OCI-LY1 (cell line): ENCODE results near the gene KY.

Source experiments
- H2AFZ ChIP-seq: fragments of 200-600 bp; sonication (generic), shearing (Covaris generic); 2 replicates; pipeline ENCODE4 v1.6.0; 2014; ENCODE audit warnings: antibody characterized with exemption, mild to moderate bottlenecking, low read length
- H3F3A ChIP-seq: fragments of 200-600 bp; sonication (generic), shearing (Covaris generic); 2 replicates; pipeline ENCODE4 v1.6.0; 2014; ENCODE audit warnings: mild to moderate bottlenecking, antibody characterized with exemption, low read length, moderate library complexity; ENCODE audit not compliant: insufficient read depth
- H3K27ac ChIP-seq: fragments of 200-600 bp; sonication (generic); 2 replicates; pipeline ENCODE4 v1.5.1; 2014; ENCODE audit warnings: low read length, mixed run types, mild to moderate bottlenecking, low read depth; ENCODE audit not compliant: poor library complexity, severe bottlenecking
- H3K27me3 ChIP-seq: fragments of 200-600 bp; sonication (generic); 2 replicates; pipeline ENCODE4 v1.6.0; 2014; ENCODE audit warnings: antibody characterized with exemption, mild to moderate bottlenecking, low read length, moderate library complexity; ENCODE audit not compliant: insufficient read depth
- H3K36me3 ChIP-seq: fragments of 200-600 bp; sonication (generic); 2 replicates; pipeline ENCODE4 v1.6.1; 2014; ENCODE audit warnings: mild to moderate bottlenecking, antibody characterized with exemption, low read length, moderate library complexity, mixed read lengths; ENCODE audit not compliant: insufficient read depth
- H3K4me1 ChIP-seq: fragments of 200-600 bp; sonication (generic); 2 replicates; pipeline ENCODE4 v1.5.1; 2014; ENCODE audit warnings: mild to moderate bottlenecking, low read length, moderate library complexity; ENCODE audit not compliant: insufficient read depth, severe bottlenecking
- H3K4me2 ChIP-seq: fragments of 200-600 bp; sonication (generic), shearing (Covaris generic); 2 replicates; pipeline ENCODE4 v1.6.1; 2014; ENCODE audit warnings: low read length
- H3K4me3 ChIP-seq: fragments of 200-600 bp; sonication (generic); 2 replicates; pipeline ENCODE4 v1.5.1; 2014; ENCODE audit warnings: low read length, low read depth, mild to moderate bottlenecking, mixed read lengths; ENCODE audit not compliant: poor library complexity, severe bottlenecking
- H3K79me2 ChIP-seq: fragments of 200-600 bp; shearing (Covaris generic); 2 replicates; pipeline ENCODE4 v1.6.1; 2016; ENCODE audit warnings: mixed run types, low read length, mixed read lengths; ENCODE audit not compliant: insufficient read depth
- H3K9ac ChIP-seq: fragments of 200-600 bp; sonication (generic), shearing (Covaris generic); 2 replicates; pipeline ENCODE4 v1.6.1; 2014; ENCODE audit warnings: mild to moderate bottlenecking, low read length, mixed read lengths
- H3K9me2 ChIP-seq: fragments of 200-600 bp; sonication (generic), shearing (Covaris generic); 2 replicates; pipeline ENCODE4 v1.6.1; 2014; ENCODE audit warnings: low read depth, mild to moderate bottlenecking, low read length, mixed read lengths
- H3K9me3 ChIP-seq: fragments of 200-600 bp; shearing (Covaris generic); 2 replicates; pipeline ENCODE4 v1.6.1; 2014; ENCODE audit warnings: low read length, mixed read lengths
- H4K20me1 ChIP-seq: fragments of 200-600 bp; sonication (generic), shearing (Covaris generic); 2 replicates; pipeline ENCODE4 v1.6.0; 2016; ENCODE audit warnings: mild to moderate bottlenecking, low read length; ENCODE audit not compliant: insufficient read depth
- EZH2 ChIP-seq: fragments of 200-600 bp; sonication (generic), shearing (Covaris generic); IDR thresholded peaks from 2 replicates; pipeline ENCODE4 v1.8.0; 2017; ENCODE audit warnings: borderline replicate concordance, mixed run types, mild to moderate bottlenecking, antibody characterized with exemption, low read length, moderate library complexity, mixed read lengths
- TF ChIP-seq, protein P1 (sequence below): fragments of 200-600 bp; sonication (generic), shearing (Covaris generic); IDR thresholded peaks from 2 replicates; pipeline ENCODE4 v1.5.1; 2017; ENCODE audit warnings: mild to moderate bottlenecking, antibody characterized with exemption, low read length, moderate library complexity, mixed read lengths

The KY gene

GRCh38 chr3:134607054-134608022 is 43.5 kb downstream of the KY start:
- no peaks in the 10 kb centered on the region for H3K9me2 ChIP-seq
- no peaks in the 10 kb centered on the region for H3K27me3 ChIP-seq
- TF ChIP-seq, protein P1, sequence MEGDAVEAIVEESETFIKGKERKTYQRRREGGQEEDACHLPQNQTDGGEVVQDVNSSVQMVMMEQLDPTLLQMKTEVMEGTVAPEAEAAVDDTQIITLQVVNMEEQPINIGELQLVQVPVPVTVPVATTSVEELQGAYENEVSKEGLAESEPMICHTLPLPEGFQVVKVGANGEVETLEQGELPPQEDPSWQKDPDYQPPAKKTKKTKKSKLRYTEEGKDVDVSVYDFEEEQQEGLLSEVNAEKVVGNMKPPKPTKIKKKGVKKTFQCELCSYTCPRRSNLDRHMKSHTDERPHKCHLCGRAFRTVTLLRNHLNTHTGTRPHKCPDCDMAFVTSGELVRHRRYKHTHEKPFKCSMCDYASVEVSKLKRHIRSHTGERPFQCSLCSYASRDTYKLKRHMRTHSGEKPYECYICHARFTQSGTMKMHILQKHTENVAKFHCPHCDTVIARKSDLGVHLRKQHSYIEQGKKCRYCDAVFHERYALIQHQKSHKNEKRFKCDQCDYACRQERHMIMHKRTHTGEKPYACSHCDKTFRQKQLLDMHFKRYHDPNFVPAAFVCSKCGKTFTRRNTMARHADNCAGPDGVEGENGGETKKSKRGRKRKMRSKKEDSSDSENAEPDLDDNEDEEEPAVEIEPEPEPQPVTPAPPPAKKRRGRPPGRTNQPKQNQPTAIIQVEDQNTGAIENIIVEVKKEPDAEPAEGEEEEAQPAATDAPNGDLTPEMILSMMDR: no peak
- no peak for TF ChIP-seq EZH2
- H3K4me3 ChIP-seq: no peak overlapping the region
- H3K4me1 ChIP-seq: no peaks in the 10 kb centered on the region
- no peak overlapping the region for H2AFZ ChIP-seq
- no peaks in the 10 kb centered on the region for H3K9me3 ChIP-seq
- no peaks in the 10 kb centered on the region for H3K79me2 ChIP-seq
- no peaks in the 10 kb centered on the region for H3K36me3 ChIP-seq
- H3K9ac ChIP-seq: no peak overlapping the region
- H4K20me1 ChIP-seq: no peaks in the 10 kb centered on the region
- H3F3A ChIP-seq: no peaks in the 10 kb centered on the region
- H3K4me2 ChIP-seq: no peak overlapping the region
- H3K27ac ChIP-seq: no peak overlapping the region

DNA sequence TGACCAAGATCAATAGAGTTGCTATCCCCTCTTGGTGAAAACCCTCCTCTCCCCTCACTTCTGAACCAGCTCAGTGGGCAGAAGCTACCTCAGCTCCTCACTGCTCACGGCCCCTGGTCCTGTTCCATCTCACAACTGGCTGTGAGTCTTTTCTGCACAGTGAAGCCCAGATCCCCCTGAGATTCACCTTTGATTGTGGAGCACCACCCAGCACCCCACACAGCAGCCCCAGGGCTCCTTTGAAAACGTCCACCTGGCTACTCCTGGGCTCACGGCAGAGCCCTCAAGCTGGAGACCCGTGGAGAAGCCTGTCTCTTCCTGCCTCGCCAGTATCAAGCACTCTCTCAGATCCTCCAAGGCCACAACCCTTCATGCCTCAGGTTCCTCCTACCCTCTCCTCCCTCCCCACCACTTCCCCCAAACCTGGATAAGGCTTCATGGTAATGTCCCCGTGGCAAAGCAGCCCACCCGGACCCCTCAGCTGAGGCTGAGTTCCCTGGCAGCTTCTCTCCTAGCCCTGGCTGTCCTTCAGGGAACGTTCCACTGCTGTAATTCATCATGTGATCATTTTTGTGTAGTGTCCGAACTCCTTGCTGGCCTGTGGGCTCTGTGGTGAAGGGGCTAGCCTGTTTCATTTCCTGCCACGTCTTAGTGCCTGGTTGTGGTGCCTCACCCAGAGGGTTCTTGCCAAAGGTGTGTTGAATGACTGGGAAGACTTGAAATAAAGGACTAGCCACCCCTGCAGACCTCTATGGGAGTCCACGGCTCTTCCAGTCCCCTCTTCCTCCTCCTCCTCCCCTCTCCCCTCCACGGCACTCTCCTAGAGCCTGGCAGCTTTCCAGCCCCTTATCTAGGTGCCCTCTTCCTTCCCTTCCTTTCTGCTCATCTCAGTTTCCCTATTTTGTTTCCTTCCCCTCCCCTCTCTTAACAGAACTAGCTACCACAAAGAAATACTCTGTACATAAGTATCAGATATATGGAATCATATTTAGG is 44.5 kb downstream of the KY start:
- no peak overlapping the region for H3K9ac ChIP-seq
- H3K9me3 ChIP-seq: no peaks in the 10 kb centered on the region
- H4K20me1 ChIP-seq: no peaks in the 10 kb centered on the region
- no peaks in the 10 kb centered on the region for H3K27me3 ChIP-seq
- no peak overlapping the region for H3K27ac ChIP-seq
- no peaks in the 10 kb centered on the region for H3K36me3 ChIP-seq
- H3K4me2 ChIP-seq: no peak overlapping the region
- TF ChIP-seq EZH2: no peak
- TF ChIP-seq, protein P1: no peak
- no peaks in the 10 kb centered on the region for H3F3A ChIP-seq
- H2AFZ ChIP-seq: no peak overlapping the region
- no peaks in the 10 kb centered on the region for H3K9me2 ChIP-seq
- no peaks in the 10 kb centered on the region for H3K4me1 ChIP-seq
- no peak overlapping the region for H3K4me3 ChIP-seq
- H3K79me2 ChIP-seq: no peaks in the 10 kb centered on the region

GRCh38 chr3:134605556-134605955 is 45.3 kb downstream of the KY start:
- Histone ChIP-seq H3K79me2 (no peaks in the 10 kb centered on the region), H3K9me3 (no peaks in the 10 kb centered on the region), H4K20me1 (no peaks in the 10 kb centered on the region), H3K27ac (no peak overlapping the region), H3K9me2 (no peaks in the 10 kb centered on the region), H3K9ac (no peak overlapping the region), H3F3A (no peaks in the 10 kb centered on the region), H3K27me3 (no peaks in the 10 kb centered on the region), H3K4me1 (no peaks in the 10 kb centered on the region), H2AFZ (no peak overlapping the region), H3K36me3 (no peaks in the 10 kb centered on the region), H3K4me2 (no peak overlapping the region), H3K4me3 (no peak overlapping the region)
- TF ChIP-seq, protein P1: no peak
